Measurements from ENCODE around the gene HAPLN1. TPM values are rescaled to one million over a fixed set of nuclear protein-coding genes. Genes with fewer than 3 reads are reported as not detected.

HAPLN1 gene
- total and polyA plus RNA-seq, 2 of the 8 experiments (the other 6 are each of a cell fraction or from before 2014, with no cell fraction given): 0.56 to 2.1 TPM

DNA sequence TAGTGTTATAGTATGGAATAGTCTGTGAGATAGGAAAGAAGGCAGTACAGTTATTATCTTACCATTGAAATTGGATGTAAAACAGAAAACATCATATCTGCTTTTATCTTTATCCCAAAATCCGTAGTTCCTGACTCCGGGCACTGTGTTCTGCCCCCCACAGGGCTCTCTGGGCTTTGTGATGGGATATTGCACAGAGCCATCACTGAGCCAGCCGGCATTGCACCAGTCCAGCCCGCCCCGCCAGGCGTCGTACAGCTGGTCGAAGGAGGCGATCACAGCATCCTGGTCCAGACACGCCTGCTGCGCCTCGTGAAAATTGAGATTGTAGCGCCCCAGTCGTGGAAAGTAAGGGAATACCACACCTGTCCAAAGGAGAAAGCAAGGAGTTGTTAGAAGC lies 76.4 kb downstream of the HAPLN1 start:
- H3K18ac ChIP-seq (ENCODE audit: extremely low read depth, low read length): no peak overlapping the region
- TF ChIP-seq CTBP2 (IDR thresholded peaks at IDR 0.05; ENCODE audit: borderline replicate concordance, insufficient read depth, insufficient read length, low read length): no peak
- TF ChIP-seq YY1 (IDR thresholded peaks at IDR 0.05; ENCODE audit: low read depth, low read length): no peak
- no peak for TF ChIP-seq RBBP5 (IDR thresholded peaks at IDR 0.05; ENCODE audit: borderline replicate concordance, low read depth, low read length)
- no peak for TF ChIP-seq FOSL1 (IDR thresholded peaks at IDR 0.05; ENCODE audit: insufficient read depth, low read depth, low read length)
- no peak for TF ChIP-seq PHF8 (conservative IDR thresholded peaks at IDR 0.05; ENCODE audit: low read depth, low read length)
- no peak for TF ChIP-seq BACH1 (IDR thresholded peaks at IDR 0.05; ENCODE audit: low read length)
- TF ChIP-seq, protein P1, sequence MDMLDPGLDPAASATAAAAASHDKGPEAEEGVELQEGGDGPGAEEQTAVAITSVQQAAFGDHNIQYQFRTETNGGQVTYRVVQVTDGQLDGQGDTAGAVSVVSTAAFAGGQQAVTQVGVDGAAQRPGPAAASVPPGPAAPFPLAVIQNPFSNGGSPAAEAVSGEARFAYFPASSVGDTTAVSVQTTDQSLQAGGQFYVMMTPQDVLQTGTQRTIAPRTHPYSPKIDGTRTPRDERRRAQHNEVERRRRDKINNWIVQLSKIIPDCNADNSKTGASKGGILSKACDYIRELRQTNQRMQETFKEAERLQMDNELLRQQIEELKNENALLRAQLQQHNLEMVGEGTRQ (IDR thresholded peaks at IDR 0.05; ENCODE audit: low read length): no peak
- TF ChIP-seq CBX5 (IDR thresholded peaks at IDR 0.05; ENCODE audit: low read depth, low read length): no peak
- TF ChIP-seq KDM5A (IDR thresholded peaks at IDR 0.05; ENCODE audit: low read length): no peak
- TF ChIP-seq POU5F1 (IDR thresholded peaks at IDR 0.05; ENCODE audit: low read depth, low read length): no peak
- TF ChIP-seq SRF (IDR thresholded peaks at IDR 0.05; ENCODE audit: low read depth, low read length): no peak
- no peak overlapping the region for H3K4me2 ChIP-seq (ENCODE audit: insufficient read depth in 1 of 2, low read depth in 2 of 2, low read length in 2 of 2)
- no peaks in the 10 kb centered on the region for H4K20me1 ChIP-seq (replicated peaks in 1 of 2; ENCODE audit: control insufficient read depth in 1 of 2, insufficient read depth in 2 of 2, low read length in 2 of 2)
- peaks cover 0 to 5% (median 0%) of the 10 kb centered on the region in 4 experiments; a peak in 2 of 7 replicates for H3K4me1 ChIP-seq (replicated peaks in 1 of 4; ENCODE audit: control insufficient read depth in 3 of 4, insufficient read depth in 4 of 4, low read length in 3 of 4)
- no peaks in the 10 kb centered on the region for H3K36me3 ChIP-seq (ENCODE audit: control insufficient read depth in 2 of 4, insufficient read depth in 4 of 4, low read length in 3 of 4)
- no peaks in the 10 kb centered on the region for H3K27me3 ChIP-seq (replicated peaks in 1 of 4; ENCODE audit: control insufficient read depth in 3 of 4, extremely low read depth in 1 of 4, insufficient read depth in 3 of 4, low read length in 3 of 4)
- no peak overlapping the region for H2BK120ac ChIP-seq (replicated peaks; ENCODE audit: low read depth, low read length)
- no peaks in the 10 kb centered on the region for H3K79me1 ChIP-seq (ENCODE audit: low read depth, low read length)
- no peak overlapping the region for H3K4ac ChIP-seq (replicated peaks; ENCODE audit: insufficient read length, low read depth, low read length)
- CTCF ChIA-PET (ENCODE audit: partially characterized antibody): interaction anchor here (1.6 kb wide), 1 partner anchor 9 kb away, joined by 4 read pairs; no protein-coding TSS in a partner anchor
- no peak overlapping the region for H3K4me3 ChIP-seq (ENCODE audit: extremely low read depth in 1 of 4, insufficient read depth in 2 of 4, low read depth in 3 of 4, low read length in 4 of 4)
- H4K91ac ChIP-seq (replicated peaks; ENCODE audit: insufficient read length, low read length): no peak overlapping the region
- no peak overlapping the region for H2AFZ ChIP-seq (ENCODE audit: low read length)
- no peak overlapping the region for H3K14ac ChIP-seq (ENCODE audit: insufficient read length)
- no peaks in the 10 kb centered on the region for H3K79me2 ChIP-seq (ENCODE audit: control insufficient read depth in 1 of 2, insufficient read depth in 2 of 2, low read length in 2 of 2)
- FAIRE-seq: no peak
- H4K8ac ChIP-seq (ENCODE audit: extremely low read depth, insufficient read depth, low read length): no peak overlapping the region
- no peak overlapping the region for H3K27ac ChIP-seq (ENCODE audit: low read depth, low read length)
- H3K9ac ChIP-seq (replicated peaks in 1 of 4; ENCODE audit: extremely low read depth in 1 of 4, low read depth in 3 of 4, low read length in 3 of 4): no peak overlapping the region
- no peak overlapping the region for H2BK20ac ChIP-seq (ENCODE audit: low read length)
- no peak overlapping the region for H2BK5ac ChIP-seq (ENCODE audit: low read depth, low read length)
- H3K23me2 ChIP-seq (ENCODE audit: low read depth, low read length): no peaks in the 10 kb centered on the region
- H2BK15ac ChIP-seq (ENCODE audit: low read length): no peak overlapping the region
- 94% methylated on average over 14 of the region's 14 CpGs; no CpG with 5 or more reads in 1 of the 2 experiments for WGBS, 2 experiments (ENCODE audit: extremely low coverage in 1 of 2, insufficient coverage in 1 of 2, insufficient read length in 1 of 2, insufficient replicate concordance in 2 of 2, low coverage in 1 of 2, low lambda C conversion rate in 2 of 2, missing lambda C conversion rate in 1 of 2)
- no peak overlapping the region for H4K5ac ChIP-seq (ENCODE audit: insufficient read length, low read depth, low read length)
- no peaks in the 10 kb centered on the region for H3K9me3 ChIP-seq (ENCODE audit: insufficient read depth in 2 of 2, low read depth in 1 of 2, low read length in 1 of 2)
- H3K56ac ChIP-seq (replicated peaks; ENCODE audit: insufficient read length, low read depth, low read length): no peak overlapping the region
- H2BK12ac ChIP-seq (ENCODE audit: low read depth, low read length): no peak overlapping the region
- POLR2A ChIA-PET (ENCODE audit: partially characterized antibody): no interaction called here
- DNase-seq (ENCODE audit: low read depth in 1 of 2, low spot score in 2 of 2): no peak
- H3K23ac ChIP-seq (ENCODE audit: insufficient read length): no peak overlapping the region
- no peak overlapping the region for H2AK5ac ChIP-seq (ENCODE audit: low read depth, low read length)
